SK-N-SH treated with all-trans-retinoic acid at 6 μM for 48 hours (cell line): ENCODE results near the gene GARS1.

Experiments
- ATAC-seq: fragments of 200-7000 bp; cut with Tn5 transposase; 3 replicates; pipeline ENCODE4 v1.9.1; 2020; ENCODE audit warnings: mild to moderate bottlenecking, moderate library complexity
- ARNTL ChIP-seq: fragments of 450-650 bp; formaldehyde crosslinking; IDR thresholded peaks from 2 replicates; pipeline ENCODE4 v1.5.0; 2020; ENCODE audit warnings: low read depth, mild to moderate bottlenecking, moderate library complexity, borderline replicate concordance
- BACH2 ChIP-seq: fragments of 250-450 bp; sonication (Bioruptor Pico); IDR thresholded peaks from 2 replicates; pipeline ENCODE4 v1.9.0; 2021; ENCODE audit warnings: mild to moderate bottlenecking, borderline replicate concordance
- CREB5 ChIP-seq: fragments of 250-450 bp; sonication (Bioruptor Pico); IDR thresholded peaks from 2 replicates; pipeline ENCODE4 v1.5.1; 2020; ENCODE audit warnings: low read depth, mild to moderate bottlenecking, moderate library complexity
- CSDC2 ChIP-seq: fragments of 250-450 bp; sonication (Bioruptor Pico); IDR thresholded peaks from 2 replicates; pipeline ENCODE4 v1.5.0; 2020; ENCODE audit warnings: mild to moderate bottlenecking, moderate library complexity
- ESRRG ChIP-seq: fragments of 250-450 bp; sonication (Bioruptor Pico); IDR thresholded peaks from 2 replicates; pipeline ENCODE4 v1.6.1; 2021; ENCODE audit warnings: mild to moderate bottlenecking
- GLIS3 ChIP-seq: fragments of 250-450 bp; sonication (Bioruptor Pico); IDR thresholded peaks from 2 replicates; pipeline ENCODE4 v1.5.0; 2020; ENCODE audit warnings: mild to moderate bottlenecking, moderate library complexity
- ISL1 ChIP-seq: fragments of 250-450 bp; sonication (Bioruptor Pico); IDR thresholded peaks from 2 replicates; pipeline ENCODE4 v2.1.2; 2022; ENCODE audit warnings: mild to moderate bottlenecking, moderate library complexity
- OSR1 ChIP-seq: fragments of 250-450 bp; sonication (Bioruptor Pico); IDR thresholded peaks from 2 replicates; pipeline ENCODE4 v1.8.0; 2022; ENCODE audit warnings: moderate library complexity, mild to moderate bottlenecking, inconsistent platforms
- PATZ1 ChIP-seq: fragments of 250-450 bp; sonication (Bioruptor Pico); IDR thresholded peaks from 2 replicates; pipeline ENCODE4 v1.8.0; 2020; ENCODE audit warnings: mild to moderate bottlenecking, moderate library complexity, borderline replicate concordance
- POU6F1 ChIP-seq: fragments of 250-450 bp; sonication (Bioruptor Pico); IDR thresholded peaks from 2 replicates; pipeline ENCODE4 v1.8.0; 2021; ENCODE audit warnings: low read depth, mild to moderate bottlenecking, moderate library complexity, borderline replicate concordance
- PPARA ChIP-seq: fragments of 250-450 bp; sonication (Bioruptor Pico); IDR thresholded peaks from 2 replicates; pipeline ENCODE4 v1.5.0; 2020; ENCODE audit warnings: mild to moderate bottlenecking, borderline replicate concordance
- RARB ChIP-seq: fragments of 250-450 bp; sonication (Bioruptor Pico); IDR thresholded peaks from 2 replicates; pipeline ENCODE4 v1.8.0; 2021; ENCODE audit warnings: mild to moderate bottlenecking, moderate library complexity
- SNAI2 ChIP-seq: fragments of 250-450 bp; sonication (Bioruptor Pico); IDR thresholded peaks from 2 replicates; pipeline ENCODE4 v1.5.0; 2020; ENCODE audit warnings: mild to moderate bottlenecking, moderate library complexity
- TCF4 ChIP-seq: fragments of 250-450 bp; sonication (Bioruptor Pico); IDR thresholded peaks from 2 replicates; pipeline ENCODE4 v1.8.0; 2021; ENCODE audit warnings: mild to moderate bottlenecking, moderate library complexity, borderline replicate concordance
- TOX ChIP-seq: fragments of 250-450 bp; sonication (Bioruptor Pico); IDR thresholded peaks from 2 replicates; pipeline ENCODE4 v1.8.0; 2021; ENCODE audit warnings: mild to moderate bottlenecking, moderate library complexity, borderline replicate concordance
- TSHZ2 ChIP-seq: fragments of 250-450 bp; sonication (Bioruptor Pico); IDR thresholded peaks from 2 replicates; pipeline ENCODE4 v1.5.0; 2020; ENCODE audit warnings: mild to moderate bottlenecking, moderate library complexity
- ZC3H10 ChIP-seq: fragments of 250-450 bp; sonication (Bioruptor Pico); IDR thresholded peaks from 2 replicates; pipeline ENCODE4 v1.5.1; 2021; ENCODE audit warnings: mild to moderate bottlenecking, moderate library complexity
- ZFP3 ChIP-seq: fragments of 250-450 bp; sonication (Bioruptor Pico); IDR thresholded peaks from 2 replicates; pipeline ENCODE4 v1.5.0; 2020; ENCODE audit warnings: mild to moderate bottlenecking, moderate library complexity
- ZFP30 ChIP-seq: fragments of 450-650 bp; formaldehyde crosslinking; IDR thresholded peaks from 2 replicates; pipeline ENCODE4 v1.5.0; 2022; ENCODE audit warnings: mild to moderate bottlenecking, moderate library complexity
- ZNF565 ChIP-seq: fragments of 450-650 bp; formaldehyde crosslinking; conservative IDR thresholded peaks from 2 replicates; pipeline ENCODE4 v1.5.0; 2020; ENCODE audit warnings: low read depth, mild to moderate bottlenecking, moderate library complexity
- ZNF70 ChIP-seq: fragments of 450-650 bp; formaldehyde crosslinking; IDR thresholded peaks from 2 replicates; pipeline ENCODE4 v1.5.0; 2020; ENCODE audit warnings: mild to moderate bottlenecking, moderate library complexity
- ZNF8 ChIP-seq: fragments of 450-650 bp; formaldehyde crosslinking; IDR thresholded peaks from 2 replicates; pipeline ENCODE4 v1.5.0; 2020; ENCODE audit warnings: mild to moderate bottlenecking, moderate library complexity
- TF ChIP-seq, protein P1 (sequence below): fragments of 250-450 bp; sonication (Bioruptor Pico); IDR thresholded peaks from 2 replicates; pipeline ENCODE4 v1.5.1; 2021; ENCODE audit warnings: mild to moderate bottlenecking, moderate library complexity

GARS1 gene

GRCh38 chr7:30633223-30633622 lies 38.5 kb downstream of the GARS1 start:
- no peak for TF ChIP-seq ZFP3 (CRISPR knock-in tag)
- TF ChIP-seq, protein P1, sequence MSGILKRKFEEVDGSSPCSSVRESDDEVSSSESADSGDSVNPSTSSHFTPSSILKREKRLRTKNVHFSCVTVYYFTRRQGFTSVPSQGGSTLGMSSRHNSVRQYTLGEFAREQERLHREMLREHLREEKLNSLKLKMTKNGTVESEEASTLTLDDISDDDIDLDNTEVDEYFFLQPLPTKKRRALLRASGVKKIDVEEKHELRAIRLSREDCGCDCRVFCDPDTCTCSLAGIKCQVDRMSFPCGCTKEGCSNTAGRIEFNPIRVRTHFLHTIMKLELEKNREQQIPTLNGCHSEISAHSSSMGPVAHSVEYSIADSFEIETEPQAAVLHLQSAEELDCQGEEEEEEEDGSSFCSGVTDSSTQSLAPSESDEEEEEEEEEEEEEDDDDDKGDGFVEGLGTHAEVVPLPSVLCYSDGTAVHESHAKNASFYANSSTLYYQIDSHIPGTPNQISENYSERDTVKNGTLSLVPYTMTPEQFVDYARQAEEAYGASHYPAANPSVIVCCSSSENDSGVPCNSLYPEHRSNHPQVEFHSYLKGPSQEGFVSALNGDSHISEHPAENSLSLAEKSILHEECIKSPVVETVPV (CRISPR knock-in tag) = no peak
- no peak for TF ChIP-seq PATZ1 (CRISPR knock-in tag)
- TF ChIP-seq ISL1 (CRISPR knock-in tag) = no peak
- TF ChIP-seq ZFP30 (CRISPR knock-in tag) = no peak
- no peak for TF ChIP-seq TCF4 (CRISPR knock-in tag)
- TF ChIP-seq RARB = no peak
- no peak for TF ChIP-seq GLIS3 (CRISPR knock-in tag)
- TF ChIP-seq POU6F1 (CRISPR knock-in tag) = no peak
- no peak for TF ChIP-seq TSHZ2 (CRISPR knock-in tag)
- TF ChIP-seq ZNF565 (CRISPR knock-in tag) = no peak
- no peak for ATAC-seq

DNA sequence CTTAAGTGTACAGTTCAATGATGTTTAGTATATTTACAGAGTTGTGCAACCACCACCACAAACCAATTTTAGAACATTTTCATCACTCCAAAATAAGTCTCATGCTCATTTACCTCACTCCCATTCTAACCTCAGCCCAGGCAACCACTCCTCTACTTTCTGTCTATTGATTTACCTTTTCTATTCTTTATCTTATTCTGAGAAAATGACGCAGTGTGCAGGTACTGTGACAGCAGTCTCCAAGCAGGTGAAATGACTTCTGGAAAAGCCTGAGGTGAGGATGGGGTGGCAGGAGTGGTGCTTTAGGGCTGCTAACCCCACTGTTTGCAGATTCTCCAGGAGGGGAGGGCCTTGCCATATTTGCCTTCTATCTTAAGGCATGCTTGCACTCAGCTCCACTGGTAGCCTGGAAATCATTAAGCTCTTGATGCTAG lies 39.5 kb downstream of the GARS1 start:
- no peak for TF ChIP-seq SNAI2 (CRISPR knock-in tag)
- no peak for TF ChIP-seq ZNF565 (CRISPR knock-in tag)
- no peak for TF ChIP-seq ISL1 (CRISPR knock-in tag)
- no peak for TF ChIP-seq ESRRG
- no peak for TF ChIP-seq ZNF8
- TF ChIP-seq ZC3H10 (CRISPR knock-in tag) = no peak
- TF ChIP-seq, protein P1 (CRISPR knock-in tag) = no peak
- no peak for TF ChIP-seq PATZ1 (CRISPR knock-in tag)
- no peak for TF ChIP-seq ZNF70 (CRISPR knock-in tag)
- no peak for TF ChIP-seq OSR1 (CRISPR knock-in tag)
- ATAC-seq = no peak

DNA sequence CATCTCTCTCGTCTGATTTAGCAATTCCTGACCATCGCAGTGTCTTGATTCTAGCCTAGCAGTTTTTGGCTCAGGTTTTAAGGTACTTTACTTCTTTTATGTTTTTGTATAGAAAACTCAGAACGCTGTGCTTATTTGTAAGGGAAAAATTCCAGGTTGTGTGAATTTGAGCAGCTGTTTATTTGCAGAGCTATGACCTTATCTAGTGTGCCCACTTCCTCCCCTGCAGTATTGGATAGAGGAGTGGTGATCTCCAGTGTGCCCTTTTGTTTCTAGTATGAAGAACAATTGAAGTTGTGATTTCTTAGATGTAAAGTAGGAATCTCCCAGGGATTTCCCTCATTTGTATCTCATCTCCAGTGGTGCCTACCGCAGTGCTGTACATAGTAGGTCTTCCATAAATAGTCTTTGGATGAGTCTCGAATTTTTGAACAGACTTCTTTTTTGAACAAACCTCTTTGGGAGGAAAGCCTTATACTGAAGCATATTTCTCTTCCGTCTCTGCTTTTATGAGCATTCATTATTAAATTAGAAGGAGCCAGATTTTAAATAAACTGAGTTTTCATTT lies 40.0 kb downstream of the GARS1 start:
- no peak for TF ChIP-seq CSDC2 (CRISPR knock-in tag)
- no peak for TF ChIP-seq ZC3H10 (CRISPR knock-in tag)
- no peak for TF ChIP-seq PPARA (CRISPR knock-in tag)
- no peak for TF ChIP-seq OSR1 (CRISPR knock-in tag)
- TF ChIP-seq BACH2 (CRISPR knock-in tag) = no peak
- TF ChIP-seq ISL1 (CRISPR knock-in tag) = no peak
- TF ChIP-seq TOX (CRISPR knock-in tag) = no peak
- TF ChIP-seq TCF4 (CRISPR knock-in tag) = no peak
- TF ChIP-seq ESRRG = no peak
- no peak for TF ChIP-seq ARNTL
- TF ChIP-seq ZNF70 (CRISPR knock-in tag) = no peak
- TF ChIP-seq CREB5 (CRISPR knock-in tag) = no peak
- TF ChIP-seq ZFP30 (CRISPR knock-in tag) = no peak
- ATAC-seq = no peak
